Frontal cortex (tissue), 4 donors: ENCODE measurements around the gene AGRN. TPM values are rescaled to one million over a fixed set of nuclear protein-coding genes. Genes with fewer than 3 reads are reported as not detected.
"Not testable (repeated sequence)": the region's sequence is repeated elsewhere in the genome, so short reads cannot be mapped to it uniquely, and the experiment has no call there.

Source experiments
- DNase-seq, 2 donors: peaks; one replicate each; pipeline ENCODE4 v3.0.0; 2012; ENCODE audit warnings: low spot score in 2 of 2
- FAIRE-seq: peaks from 2 replicates; lab custom pipeline; 2012; peaks lifted over from hg19 to GRCh38; lab: Jason Lieb, UNC
- total RNA-seq: library from RNA; depleted of rRNA; stranded (reverse); fragments of >200 nt; gene quantifications from one replicate; pipeline ENCODE4 v1.2.3, GENCODE V29; 2014
- donor health status: control.
- donor health status: control.
- donor health status: control.

The AGRN gene
- total RNA-seq, 1 donor from 2014 or later, result 51.8 TPM

DNA sequence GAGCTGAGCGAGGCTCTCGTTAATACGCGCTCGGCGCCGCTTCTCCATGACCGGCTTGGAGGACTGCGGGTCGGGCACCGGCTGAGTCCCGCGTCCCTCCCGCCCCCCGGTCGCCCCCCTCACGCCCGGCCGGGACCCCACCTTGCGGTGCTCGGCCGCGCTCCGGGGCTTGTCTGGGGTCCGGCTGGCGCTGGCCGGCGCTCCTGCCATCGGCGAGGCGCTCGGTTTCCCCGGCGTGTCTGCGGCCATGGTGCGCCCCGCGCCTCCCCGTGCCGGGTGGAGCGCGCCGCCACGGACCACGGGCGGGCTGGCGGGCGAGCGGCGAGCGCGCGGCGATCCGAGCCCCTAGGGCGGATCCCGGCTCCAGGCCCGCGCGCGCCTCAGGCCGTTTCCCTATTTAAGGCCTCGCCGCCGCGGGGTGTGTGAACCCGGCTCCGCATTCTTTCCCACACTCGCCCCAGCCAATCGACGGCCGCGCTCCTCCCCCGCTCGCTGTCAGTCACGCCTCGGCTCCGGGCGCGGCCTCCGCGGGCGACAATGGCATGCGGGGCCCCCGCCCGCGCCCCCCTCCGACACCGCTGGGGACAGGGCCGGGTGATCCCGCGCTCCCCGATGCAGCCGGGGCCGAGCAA lies 20.1 kb upstream of the AGRN start, which contains the start of gene HES4:
Gene HES4, minus strand, starts transcription at position 373 of the 632 bp plus-strand sequence. Its CDS starts 124 bp downstream, at position 249.
- no peak for FAIRE-seq
- peak; percentile 88 to 90 for DNase-seq

DNA sequence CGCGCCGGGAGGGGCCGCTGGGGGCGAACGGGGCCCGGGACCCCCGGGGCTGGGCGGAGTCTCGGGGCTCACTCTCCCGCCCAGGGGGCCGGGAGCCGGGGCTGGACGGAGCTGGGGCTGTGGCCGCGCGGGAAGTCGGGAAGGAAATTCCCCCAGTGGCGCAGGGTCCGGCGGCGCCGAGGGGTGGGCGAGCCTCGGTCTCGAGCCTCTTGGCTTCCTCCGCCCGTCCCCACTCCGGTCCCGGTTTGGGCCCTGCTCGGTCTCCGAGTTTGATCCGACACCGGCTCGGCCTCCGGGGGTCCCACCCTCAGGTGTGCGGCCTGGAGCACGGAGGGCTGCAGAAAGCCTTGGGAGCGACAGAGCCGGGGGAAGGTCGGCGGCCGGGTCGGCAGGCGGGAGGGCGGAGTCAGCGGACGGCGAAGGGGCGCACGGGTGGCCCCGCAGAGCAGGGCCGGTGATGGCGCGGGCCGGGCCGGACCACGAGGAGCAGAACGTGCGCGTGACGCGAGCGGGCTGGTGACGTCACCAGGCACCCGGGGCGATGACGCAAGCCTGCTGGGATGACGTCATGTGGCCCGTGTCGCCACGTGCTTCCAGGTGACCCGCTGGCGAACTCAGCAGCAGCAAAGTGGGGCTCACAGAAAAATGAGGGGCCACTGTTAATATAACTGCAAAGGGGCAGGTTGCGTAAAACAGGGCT lies 19.4 kb upstream of the AGRN start:
- DNase-seq, result peak; percentile 85 to 94
- FAIRE-seq, result no peak

DNA sequence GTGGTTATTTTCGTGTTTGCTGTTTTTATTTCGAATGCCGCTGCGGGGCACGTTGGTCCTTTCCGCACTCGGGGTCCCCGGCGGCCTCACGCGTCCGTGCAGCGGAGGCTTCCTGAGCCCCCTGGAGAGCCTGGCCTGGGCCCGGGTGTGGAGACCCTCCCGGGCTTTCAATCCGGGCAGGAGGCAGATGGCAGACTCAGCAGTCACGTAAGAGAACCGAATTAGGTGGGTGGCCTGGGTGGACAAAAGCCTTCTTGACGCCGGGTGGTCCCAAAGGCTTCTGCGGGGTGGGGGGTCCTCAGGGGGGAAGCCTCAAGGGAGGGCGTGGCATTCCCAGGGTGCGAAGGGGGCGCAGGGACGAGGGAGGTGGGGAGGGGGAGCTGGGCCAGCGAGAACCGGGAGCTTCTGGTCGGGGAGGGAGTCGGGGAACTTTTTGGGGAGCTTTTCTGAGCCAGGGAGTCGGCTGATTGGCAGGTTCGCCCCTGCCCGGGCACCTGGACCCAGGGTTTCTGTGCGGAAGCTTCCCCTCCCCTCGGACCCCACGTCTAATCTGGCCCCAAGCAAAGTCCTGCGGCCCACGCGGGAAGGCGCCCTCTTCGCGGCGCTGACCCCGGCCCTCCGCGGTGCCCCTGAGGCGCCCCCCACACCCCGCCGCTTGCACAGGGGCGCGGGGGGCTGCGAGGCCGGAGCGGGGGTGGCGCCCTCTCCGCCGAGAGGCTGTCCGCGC lies 18.7 kb upstream of the AGRN start:
- no peak for FAIRE-seq
- DNase-seq, result peak in 1 of 2 donors; percentile 54

DNA sequence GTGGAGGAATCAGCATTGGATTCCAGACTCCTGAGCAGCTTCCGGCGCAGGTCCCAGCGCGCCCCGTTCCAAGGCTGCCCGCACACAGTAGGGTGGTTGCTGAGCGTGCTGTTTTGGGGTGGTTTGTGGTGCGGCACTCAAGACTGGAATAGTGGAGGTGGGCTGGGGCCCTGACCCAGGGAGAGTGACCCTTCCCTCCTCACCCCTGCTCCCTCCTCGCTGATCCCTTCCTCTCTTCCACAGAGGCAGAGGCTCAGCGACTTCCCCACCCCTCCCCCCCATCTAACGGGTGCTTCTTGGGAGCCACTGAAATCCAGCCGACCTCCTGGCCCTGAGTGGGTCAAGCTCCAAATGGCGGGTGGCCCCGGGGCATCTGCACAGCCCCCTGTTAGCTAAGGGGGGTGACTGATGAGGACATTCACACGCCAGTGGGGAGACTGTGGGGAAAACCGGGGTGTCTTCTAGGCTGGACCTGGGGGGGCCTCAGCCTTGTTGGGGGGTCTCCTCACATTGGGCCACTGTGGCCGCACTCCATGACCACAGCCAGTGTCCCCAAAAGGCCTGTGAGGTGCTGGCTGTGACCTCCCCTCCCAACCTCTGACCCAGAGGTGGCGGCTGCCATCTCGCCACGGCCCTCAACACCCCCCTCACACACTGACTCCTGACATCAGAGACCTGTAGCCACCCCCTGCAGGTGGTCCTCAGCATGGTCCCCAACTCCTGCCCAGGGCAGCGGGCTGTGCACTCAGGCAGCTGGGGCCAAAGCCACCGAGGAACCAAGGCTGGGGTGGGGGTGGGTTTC lies 16.1 kb upstream of the AGRN start:
- no peak for DNase-seq
- no peak for FAIRE-seq

DNA sequence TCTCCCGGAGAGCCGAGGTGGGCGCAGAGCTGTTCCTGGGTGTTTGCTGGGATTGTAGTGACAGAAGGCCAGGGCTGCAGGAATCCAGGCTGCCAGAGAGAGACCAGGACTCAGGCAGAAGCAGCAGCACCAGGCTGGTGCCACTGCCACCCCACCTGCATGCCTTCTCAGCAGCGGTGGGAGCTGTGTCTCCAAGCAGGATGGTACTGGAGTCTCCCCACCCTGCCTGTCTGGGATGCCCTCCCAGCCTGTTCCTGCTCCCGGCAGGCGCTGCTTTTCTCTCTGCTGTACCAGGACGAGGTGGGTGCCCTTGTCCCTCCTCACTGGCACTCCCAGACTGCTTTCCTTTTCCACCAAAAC lies 15.5 kb upstream of the AGRN start:
- FAIRE-seq (no peak), DNase-seq (no peak)

DNA sequence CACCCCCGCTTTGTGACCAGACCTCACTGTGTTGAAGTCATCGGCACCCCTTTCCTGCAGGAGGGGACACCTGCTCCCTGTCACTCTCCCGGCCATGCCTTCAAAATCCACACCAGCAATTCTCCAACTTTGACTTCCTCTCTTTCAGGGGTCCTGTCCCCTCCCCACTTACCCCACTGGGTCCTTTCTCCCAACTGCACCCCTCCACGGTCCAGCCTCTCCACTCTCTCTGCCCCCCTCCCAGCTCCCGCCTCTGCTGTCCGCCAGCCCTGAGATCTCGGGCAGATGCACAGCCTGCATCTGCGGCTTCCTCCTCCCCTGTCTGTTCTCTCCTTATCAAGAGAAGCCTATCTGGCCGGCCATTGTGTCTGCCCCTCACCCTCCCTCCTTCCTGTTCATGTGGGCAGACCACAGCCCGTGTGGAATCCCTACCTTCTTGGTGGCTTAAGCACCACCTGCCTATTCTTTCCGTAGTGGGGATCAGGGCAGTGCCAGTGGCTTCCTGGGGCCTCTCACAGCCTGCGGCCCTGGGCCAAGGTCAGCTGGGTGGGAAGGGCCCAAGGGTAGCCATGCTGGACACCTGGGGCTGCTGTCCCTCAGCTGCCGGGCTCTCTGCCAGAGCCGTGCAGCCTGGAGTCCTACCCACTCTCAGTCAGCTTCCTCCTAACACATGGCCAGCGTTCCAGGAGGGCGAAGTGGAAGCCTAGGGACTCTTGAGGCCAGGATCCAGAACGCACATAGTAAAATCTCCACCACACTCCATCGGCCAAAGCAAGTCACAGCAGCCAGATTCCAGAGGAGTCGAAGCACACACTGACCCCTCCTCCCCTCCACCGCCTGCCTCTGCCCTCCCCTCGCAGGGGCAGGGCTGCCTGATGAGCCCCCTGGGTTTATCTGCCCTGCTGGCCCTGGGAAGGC lies 14.9 kb upstream of the AGRN start:
- no peak for FAIRE-seq
- DNase-seq, result peak; percentile 51 to 63

DNA sequence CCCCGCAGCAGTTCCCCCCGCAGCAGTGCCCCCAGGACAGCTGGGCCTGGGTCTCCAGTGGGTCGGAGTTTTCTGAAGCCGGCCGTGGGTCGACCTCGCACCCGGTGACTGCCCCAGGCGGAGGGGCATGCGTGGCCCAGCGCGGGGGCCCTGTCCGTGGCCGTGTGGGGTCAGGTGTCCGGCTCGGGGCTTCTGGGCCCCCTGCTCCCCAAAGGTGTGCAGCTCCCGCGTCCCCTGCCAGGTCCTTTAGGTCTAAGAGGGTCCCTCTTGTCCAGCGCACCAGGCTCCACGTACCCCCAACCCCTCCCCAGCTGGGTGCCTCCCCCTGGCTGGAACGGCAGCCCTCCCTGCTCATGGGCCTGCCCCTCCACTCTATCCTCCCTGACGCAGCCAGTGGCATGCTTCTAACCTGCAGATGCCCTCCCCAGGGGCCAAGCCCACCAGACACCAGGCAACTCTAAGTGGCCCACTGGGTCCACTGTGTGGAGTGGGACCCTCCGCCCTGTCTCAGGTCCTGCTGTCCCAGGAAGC lies 14.1 kb upstream of the AGRN start:
- FAIRE-seq, result no peak
- DNase-seq, result no peak

DNA sequence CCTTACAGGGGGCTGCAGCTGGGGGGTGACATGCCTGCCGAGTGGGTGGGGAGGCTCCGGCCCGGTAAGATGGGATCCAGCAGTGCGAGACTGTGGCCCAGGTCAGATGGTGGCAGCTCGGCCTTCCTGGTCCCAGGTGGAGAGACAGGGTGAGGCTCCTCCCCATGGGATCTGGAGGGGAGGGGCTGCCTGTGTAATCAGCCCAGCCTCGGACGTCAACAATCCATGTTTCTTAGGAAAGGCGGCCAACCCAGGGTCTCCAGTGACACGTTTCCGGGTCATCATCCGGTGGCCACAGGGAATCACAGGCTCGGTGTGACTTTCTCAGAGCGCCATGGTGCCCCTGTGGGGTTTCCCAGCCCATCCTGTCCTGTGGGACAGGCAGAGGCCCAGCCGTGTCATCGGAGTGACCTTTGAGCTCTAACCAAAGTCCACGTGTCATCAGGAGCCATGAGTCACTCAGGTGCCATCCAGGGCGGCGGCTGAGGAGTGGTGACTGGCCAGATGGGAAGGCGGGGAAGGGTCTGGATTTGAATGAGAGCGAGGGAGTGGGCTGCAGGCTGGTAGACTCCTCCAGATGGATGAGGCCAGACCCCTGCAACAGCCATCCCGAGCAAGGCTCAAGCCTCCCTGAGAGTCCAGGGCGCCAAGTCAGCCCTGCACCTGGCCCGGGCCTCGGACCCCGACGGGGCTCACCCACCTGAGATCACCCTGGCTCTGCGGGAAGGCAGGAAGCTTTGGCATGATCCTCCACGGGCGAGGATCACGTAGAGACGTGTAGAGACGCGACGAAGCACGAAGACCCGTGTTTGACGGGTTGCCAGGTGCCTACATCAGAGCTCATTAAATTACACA lies 13.4 kb upstream of the AGRN start:
- FAIRE-seq, result no peak

DNA sequence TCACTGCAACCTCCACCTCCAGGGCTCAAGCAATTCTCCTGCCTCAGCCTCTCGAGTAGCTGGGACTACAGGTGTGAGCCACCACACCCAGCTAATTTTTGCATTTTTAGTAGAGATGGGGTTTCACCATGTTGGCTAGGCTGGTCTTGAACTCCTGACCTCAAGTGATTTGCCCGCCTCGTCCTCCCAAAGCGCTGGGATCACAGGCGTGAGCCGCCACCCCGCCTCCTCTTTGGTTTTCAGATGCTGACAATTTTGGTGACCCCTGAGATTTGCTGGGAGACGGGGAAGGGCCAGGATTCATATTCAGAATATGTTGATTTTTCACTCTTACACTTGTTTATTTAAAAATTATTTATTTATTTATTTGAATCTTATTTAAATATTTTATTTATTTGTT lies 9.8 kb upstream of the AGRN start:
- DNase-seq, FAIRE-seq: not testable (repeated sequence)

More for the DNA sequence above, 13.4 kb upstream of the AGRN start:
- DNase-seq, result no peak

DNA sequence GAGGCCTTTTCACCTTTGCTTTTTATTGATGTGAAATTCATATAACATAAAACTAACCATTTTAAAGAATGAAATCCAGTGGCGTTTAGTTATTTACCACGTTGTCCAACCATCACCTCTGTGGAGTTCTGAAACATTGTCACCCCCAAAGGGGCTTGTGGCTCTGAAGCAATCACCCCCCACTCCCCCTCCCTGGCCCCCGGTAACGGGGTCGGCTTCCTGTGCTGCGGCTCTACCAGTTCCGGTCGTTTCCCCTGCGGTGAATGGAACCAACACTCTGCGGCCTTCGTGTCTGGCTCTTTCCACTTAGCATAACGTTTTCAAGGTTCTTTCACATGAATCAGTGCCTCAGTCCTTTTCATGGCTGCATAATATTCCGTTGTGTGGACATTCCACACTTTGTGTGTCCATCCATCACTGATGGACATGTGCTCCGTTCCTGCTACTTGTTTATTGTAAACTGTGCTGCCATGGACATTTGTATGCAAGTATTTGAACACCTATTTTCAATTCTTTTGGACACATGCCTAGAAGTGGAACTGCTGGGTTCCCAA lies 8.4 kb upstream of the AGRN start:
- no peak for FAIRE-seq
- no peak for DNase-seq

DNA sequence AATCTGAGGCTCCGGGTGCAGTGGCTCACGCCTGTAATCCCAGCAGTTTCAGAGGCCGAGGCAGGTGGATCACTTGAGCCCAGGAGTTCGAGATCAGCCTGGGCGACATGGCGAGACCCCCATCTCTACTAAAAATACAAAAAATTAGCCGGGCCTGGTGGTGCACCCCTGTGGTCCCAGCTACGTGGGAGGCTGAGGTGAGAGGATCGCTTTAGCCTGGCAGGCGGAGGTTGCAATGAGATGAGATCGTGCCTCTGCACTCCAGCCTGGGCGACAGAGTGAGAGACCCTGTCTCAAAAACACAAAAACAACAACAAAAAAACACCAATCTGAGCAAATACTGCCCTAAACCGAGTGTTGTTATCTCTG lies 7.2 kb upstream of the AGRN start:
- not testable (repeated sequence) for FAIRE-seq, DNase-seq

DNA sequence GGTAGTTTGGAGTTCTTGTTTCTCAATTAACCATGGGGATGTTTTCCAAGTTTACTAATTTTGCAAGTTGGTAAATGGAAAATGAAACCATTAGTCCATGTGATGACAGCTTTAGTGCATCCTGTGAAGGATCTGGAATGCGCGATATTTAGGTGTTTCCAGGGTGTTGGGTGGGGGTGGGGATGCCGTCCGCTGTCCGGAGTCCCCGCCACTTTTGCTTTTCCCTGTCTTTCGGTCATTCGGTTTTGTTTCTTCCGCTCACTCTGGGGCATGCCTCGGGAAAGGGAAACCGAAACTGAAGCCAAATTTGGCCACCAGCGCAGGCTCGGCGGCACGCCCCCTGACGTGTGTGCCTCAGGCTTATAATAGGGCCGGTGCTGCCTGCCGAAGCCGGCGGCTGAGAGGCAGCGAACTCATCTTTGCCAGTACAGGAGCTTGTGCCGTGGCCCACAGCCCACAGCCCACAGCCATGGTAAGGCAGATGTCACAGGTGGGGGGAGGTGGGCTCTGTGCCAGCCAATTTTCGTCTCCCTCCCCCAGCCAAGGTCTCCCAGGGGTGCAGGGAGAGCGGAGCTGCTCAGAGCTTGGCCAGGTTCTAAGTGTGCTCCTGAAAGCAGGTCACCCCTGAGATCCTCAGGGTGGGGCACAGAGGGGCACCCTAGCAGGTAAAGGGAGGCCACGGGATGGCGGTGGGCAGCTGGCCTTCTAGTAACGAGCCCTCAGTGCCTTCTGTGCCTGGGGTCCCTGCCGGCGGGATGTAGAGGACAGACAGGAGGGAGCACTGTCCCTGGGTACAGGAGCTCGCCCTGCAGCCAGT lies 6.6 kb upstream of the AGRN start, which contains the start of gene ISG15:
Gene ISG15, plus strand, starts transcription at position 393 of the 817 bp plus-strand sequence. Its CDS starts 77 bp downstream, at position 470.
- peak; percentile 58 to 80 for DNase-seq
- no peak for FAIRE-seq

DNA sequence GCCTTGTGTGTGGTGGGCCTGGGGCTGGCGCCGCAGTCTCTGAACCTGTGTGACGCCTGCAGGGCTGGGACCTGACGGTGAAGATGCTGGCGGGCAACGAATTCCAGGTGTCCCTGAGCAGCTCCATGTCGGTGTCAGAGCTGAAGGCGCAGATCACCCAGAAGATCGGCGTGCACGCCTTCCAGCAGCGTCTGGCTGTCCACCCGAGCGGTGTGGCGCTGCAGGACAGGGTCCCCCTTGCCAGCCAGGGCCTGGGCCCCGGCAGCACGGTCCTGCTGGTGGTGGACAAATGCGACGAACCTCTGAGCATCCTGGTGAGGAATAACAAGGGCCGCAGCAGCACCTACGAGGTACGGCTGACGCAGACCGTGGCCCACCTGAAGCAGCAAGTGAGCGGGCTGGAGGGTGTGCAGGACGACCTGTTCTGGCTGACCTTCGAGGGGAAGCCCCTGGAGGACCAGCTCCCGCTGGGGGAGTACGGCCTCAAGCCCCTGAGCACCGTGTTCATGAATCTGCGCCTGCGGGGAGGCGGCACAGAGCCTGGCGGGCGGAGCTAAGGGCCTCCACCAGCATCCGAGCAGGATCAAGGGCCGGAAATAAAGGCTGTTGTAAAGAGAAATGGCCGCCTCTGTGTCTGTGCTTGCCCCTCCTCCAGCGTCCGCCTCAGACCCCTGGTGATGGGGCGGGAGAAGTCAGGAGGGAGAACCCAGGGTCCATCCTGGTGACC lies 5.8 kb upstream of the AGRN start:
- DNase-seq, result no peak
- no peak for FAIRE-seq

DNA sequence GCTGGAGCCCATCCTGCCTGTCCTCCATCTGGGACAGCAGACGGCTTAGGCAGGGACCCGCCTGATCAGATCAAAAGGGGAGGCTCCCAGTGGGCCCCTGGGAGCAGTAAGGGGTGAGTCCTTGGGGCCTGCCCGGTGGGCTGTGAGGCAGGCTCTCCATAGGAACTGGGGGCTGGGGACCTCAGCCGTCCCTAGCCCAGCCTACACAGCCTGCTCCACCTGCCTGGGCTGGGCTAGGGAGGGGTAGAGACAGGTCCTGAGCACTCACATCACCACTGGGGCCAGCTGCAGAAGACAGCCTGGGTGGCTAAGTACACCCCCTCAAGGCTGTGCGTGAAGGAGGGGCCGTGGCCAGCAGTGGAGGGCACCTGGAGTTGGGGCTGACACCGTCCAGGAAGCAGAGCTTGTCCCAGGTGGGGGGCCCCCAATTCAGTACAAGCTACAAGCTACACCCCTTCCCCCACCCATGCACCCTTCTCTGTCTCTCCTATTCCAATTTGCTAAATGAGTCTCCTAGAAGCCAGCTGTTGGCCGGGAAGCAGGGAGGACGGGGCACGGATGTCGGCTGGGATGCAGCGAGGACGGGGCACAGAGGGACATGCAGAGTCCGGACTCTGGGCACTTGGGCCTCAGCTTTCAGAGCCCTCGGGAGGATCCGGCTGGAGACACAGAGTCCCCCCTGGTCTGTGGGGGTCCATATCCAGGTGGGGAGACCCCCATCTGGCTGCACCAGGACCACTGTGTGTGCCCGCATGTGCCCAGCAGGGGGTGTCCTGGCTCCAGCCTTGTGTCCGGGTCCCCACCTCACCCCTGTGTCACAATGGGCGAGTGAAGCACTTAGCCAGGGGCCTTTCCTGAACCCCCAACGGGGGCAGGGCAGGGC lies 4.9 kb upstream of the AGRN start:
- FAIRE-seq (no peak), DNase-seq (no peak)
